ENCODE data around the gene CDC7. TPM values are rescaled to one million over a fixed set of nuclear protein-coding genes. Genes with fewer than 3 reads are reported as not detected.

Gene CDC7
- total RNA-seq, 2 donors from 2014 or later: 38.2 to 38.9 TPM

DNA sequence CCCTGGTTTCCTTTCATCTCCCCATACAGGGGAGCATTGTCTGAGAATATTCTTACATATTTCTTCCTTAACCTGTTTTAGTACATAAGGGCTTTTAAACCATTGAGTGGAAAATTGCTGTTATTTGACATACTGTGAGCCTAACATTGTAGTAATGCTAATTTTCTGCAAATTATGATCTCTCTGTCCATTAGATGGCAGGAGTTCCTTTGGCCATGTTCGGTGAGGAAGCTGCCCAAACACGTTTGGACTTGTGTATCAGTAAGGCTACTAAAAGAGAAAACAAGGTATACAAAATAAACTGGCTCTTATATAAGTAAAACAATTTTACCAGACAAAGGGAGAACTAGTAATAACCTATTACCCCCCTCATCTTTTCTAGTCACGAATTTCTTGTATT lies 29.2 kb downstream of the CDC7 start:
- peak overlapping the region in 1 of 2 donors; percentile 61 for H3K27ac Mint-ChIP-seq
- DNase-seq (ENCODE audit: low spot score in 2 of 2): no peak
- peak in 1 of 2 donors; percentile 29 for ATAC-seq
- no peaks in the 10 kb centered on the region for H3K36me3 Mint-ChIP-seq
- H3K9me3 Mint-ChIP-seq: no peaks in the 10 kb centered on the region

DNA sequence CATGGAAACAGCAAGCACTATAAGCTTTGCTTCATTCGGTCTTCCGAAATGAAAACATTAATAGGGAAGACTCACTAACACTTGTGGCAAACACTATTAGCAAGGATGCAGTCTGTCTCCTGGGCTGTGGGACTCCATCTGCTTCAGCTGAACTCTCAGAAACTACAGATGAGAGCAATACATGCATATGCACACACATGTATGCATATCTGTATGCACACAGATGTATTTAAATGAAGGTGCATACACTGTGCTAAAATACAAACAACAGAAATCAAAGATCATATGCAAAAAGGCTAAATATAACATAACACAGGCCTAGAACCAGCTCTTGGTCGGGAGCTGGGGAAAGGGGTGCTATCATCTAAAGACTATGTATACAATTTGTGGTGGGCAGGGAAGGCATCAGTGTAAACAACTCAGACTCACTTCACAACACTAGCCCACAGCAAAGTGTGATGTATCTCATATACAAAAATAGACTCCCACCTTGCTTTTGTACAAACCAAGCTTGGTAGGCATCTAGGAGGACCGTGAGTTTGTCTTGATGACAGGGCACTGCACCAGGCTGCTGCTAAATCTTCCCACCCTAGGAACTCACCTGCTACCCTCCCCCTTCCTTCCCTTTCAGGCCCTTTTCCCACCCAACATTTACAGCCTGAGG lies 32.8 kb downstream of the CDC7 start:
- DNase-seq (ENCODE audit: low spot score in 2 of 2) (no peak), ATAC-seq (no peak)
- Mint-ChIP-seq H3K36me3 (no peaks in the 10 kb centered on the region), H3K9me3 (no peaks in the 10 kb centered on the region), H3K27ac (no peak overlapping the region)

- DNase-seq (ENCODE audit: low spot score in 2 of 2) (no peak), ATAC-seq (no peak)
- Mint-ChIP-seq H3K9me3 (no peaks in the 10 kb centered on the region), H3K27ac (no peak overlapping the region), H3K36me3 (no peaks in the 10 kb centered on the region)
Measured at GRCh38 chr1:91535441-91535840, 34.8 kb downstream of the CDC7 start.

DNA sequence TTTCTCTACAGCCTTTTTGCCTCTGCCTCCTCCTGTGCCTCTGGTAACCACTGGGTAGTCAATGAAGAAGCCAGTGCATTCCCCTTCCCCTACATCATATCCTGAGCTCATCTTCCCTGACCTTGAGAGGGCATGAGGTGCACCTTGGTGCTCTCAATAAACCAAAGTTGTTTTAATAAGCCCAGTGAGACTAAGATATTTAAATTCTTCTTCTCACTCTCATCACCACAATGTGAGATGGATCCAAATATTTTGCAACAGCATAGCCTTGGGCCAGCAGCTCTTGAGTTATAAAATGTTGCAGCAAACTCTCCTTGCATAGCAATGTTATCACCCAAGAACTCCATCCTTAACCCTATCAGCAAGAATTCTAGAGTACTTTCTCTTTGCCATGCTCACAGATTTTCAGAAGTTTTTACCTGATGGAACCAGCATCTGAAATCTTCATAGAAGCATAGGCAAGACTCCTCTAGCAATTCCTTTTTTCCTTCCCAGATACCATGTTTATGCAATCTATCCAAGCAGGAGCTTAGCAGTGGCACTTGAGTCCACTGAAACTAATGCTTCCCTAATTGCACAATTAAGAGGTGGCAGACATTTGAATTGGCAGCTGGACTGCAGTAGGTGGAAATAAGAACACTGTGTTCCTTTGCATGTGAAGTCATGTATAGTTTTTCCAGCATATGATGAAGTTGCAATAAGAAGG lies 36.8 kb downstream of the CDC7 start:
- Mint-ChIP-seq H3K27ac (no peak overlapping the region), H3K36me3 (peaks cover 0 to 5% of the 10 kb centered on the region in 2 donors), H3K9me3 (peaks cover 0 to 4% of the 10 kb centered on the region in 2 donors)
- ATAC-seq (no peak), DNase-seq (ENCODE audit: low spot score in 2 of 2) (no peak)

DNA sequence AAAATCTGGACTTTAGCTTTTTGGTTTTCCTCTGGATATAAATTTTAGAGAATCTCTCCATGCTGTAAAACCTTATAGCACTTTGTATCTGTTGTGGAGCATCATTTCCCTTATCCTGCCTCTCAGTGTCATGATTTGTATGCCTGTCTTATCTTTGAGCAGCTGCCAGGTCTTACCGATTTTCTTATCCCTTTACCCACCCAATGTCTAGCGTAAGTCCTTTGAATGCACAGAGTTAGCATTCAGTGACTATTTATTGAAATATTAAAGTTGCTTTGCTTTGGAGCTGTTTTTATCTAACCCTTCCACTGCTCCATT lies 37.3 kb downstream of the CDC7 start:
- DNase-seq (ENCODE audit: low spot score in 2 of 2): no peak
- H3K27ac Mint-ChIP-seq: no peak overlapping the region
- ATAC-seq: no peak
- peaks cover 0 to 4% of the 10 kb centered on the region in 2 donors for H3K9me3 Mint-ChIP-seq
- peaks cover 0 to 5% of the 10 kb centered on the region in 2 donors for H3K36me3 Mint-ChIP-seq

DNA sequence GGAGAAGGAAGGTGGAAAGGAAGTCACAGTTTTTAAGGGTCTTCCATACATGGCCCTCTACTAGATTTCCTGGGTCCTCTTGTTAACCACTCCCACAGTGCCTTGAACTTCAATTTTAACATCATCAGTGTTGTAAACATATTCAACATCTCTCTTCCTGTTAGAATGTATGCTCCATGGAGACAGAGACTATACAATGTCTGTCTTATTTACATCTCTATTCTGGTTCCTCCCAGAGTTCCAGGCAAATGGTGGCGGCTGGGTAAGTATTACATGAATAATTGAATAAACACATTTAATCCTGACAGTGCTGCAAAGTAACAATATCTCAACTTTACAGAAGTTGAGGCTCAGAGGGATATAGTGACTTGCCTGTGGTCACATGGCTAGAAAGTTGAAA lies 40.3 kb downstream of the CDC7 start:
- Mint-ChIP-seq H3K27ac (no peak overlapping the region), H3K36me3 (peaks cover 0 to 5% of the 10 kb centered on the region in 2 donors)

GRCh38 chr1:91541918-91542533 lies 41.4 kb downstream of the CDC7 start:
- ATAC-seq (no peak), DNase-seq (ENCODE audit: low spot score in 2 of 2) (no peak)
- Mint-ChIP-seq H3K27ac (no peak overlapping the region), H3K9me3 (peaks cover 0 to 4% of the 10 kb centered on the region in 2 donors), H3K36me3 (peaks cover 0 to 5% of the 10 kb centered on the region in 2 donors)

More for the DNA sequence above, 40.3 kb downstream of the CDC7 start:
- no peak for DNase-seq (ENCODE audit: low spot score in 2 of 2)
- H3K9me3 Mint-ChIP-seq: peaks cover 0 to 4% of the 10 kb centered on the region in 2 donors
- ATAC-seq: no peak

- peaks cover 4% of the 10 kb centered on the region in 2 donors for H3K9me3 Mint-ChIP-seq
- no peak for DNase-seq (ENCODE audit: low spot score in 2 of 2)
- H3K27ac Mint-ChIP-seq: no peak overlapping the region
- ATAC-seq: peak in 1 of 2 donors; percentile 10
- peaks cover 4 to 5% of the 10 kb centered on the region in 2 donors for H3K36me3 Mint-ChIP-seq
Measured at GRCh38 chr1:91545506-91546300, 45.1 kb downstream of the CDC7 start.

GRCh38 chr1:91546301-91546581 lies 45.6 kb downstream of the CDC7 start:
- ATAC-seq: no peak
- Mint-ChIP-seq H3K36me3 (peaks cover 2 to 10% of the 10 kb centered on the region in 2 donors), H3K9me3 (peaks cover 2 to 5% of the 10 kb centered on the region in 2 donors), H3K27ac (no peak overlapping the region)
- no peak for DNase-seq (ENCODE audit: low spot score in 2 of 2)

DNA sequence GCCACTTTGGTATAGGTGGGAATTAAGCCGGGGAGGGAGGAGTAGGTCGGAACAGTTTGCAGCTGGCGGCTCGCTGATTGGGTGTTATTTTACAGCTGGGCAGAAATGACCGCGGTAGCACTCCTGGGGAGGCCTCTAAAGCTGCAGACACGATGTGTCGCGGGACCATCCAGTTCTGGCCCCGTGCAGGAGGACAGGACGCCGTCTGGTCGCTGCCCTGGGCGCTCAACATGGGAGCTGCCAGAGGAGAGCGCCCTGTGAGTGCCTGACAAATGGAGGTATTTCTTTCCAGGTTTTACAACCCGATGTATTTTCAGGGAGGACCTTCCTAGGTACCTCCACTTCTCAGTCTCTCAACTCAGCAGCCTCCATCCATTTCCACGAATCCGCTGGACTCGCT lies 46.2 kb downstream of the CDC7 start:
- peak overlapping the region; percentile 25 to 42 for H3K27ac Mint-ChIP-seq
- ATAC-seq: no peak
- H3K36me3 Mint-ChIP-seq: peaks cover 0 to 10% of the 10 kb centered on the region in 2 donors
- peaks cover 0 to 5% of the 10 kb centered on the region in 2 donors for H3K9me3 Mint-ChIP-seq
- DNase-seq (ENCODE audit: low spot score in 2 of 2): no peak

- ATAC-seq (peak; percentile 57 to 67), DNase-seq (ENCODE audit: low spot score in 2 of 2) (no peak)
- Mint-ChIP-seq H3K36me3 (peaks cover 0 to 15% of the 10 kb centered on the region in 2 donors), H3K27ac (peak overlapping the region in 1 of 2 donors; percentile 58), H3K9me3 (peaks cover 0 to 5% of the 10 kb centered on the region in 2 donors)
Measured at GRCh38 chr1:91548376-91549040, 47.9 kb downstream of the CDC7 start.

DNA sequence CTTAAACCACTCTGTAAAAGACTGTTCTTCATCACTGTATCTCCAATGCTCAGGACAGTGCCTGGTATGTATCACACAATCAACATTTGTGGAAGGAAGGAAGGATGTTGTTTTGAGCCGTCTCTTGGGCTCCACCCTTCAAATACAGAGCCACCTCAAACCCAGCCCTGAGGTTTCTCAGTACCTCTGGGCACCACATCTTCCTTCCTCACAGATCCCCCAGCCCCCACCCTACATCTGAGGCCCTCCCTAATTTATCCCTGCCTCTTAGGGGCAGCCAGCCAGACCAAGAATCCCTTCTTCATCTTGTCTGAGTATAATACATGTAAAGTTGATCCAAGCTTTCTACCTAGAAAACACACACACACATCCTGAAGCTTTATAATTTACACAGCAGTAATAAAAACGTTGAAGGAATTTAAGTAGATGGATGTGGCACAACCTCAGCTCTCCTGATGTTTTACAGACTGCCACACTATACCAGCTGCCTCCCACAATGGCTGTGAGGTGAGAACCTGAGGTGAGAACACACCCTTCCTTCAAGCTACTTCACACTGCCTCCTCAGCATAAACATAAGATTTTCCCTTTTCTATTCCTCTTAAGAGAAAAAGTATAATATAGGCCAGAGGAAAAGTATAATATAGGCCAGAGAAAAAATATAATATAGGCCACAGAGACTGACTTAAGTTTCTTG lies 48.5 kb downstream of the CDC7 start:
- ATAC-seq (peak; percentile 64 to 78), DNase-seq (ENCODE audit: low spot score in 2 of 2) (no peak)
- peaks cover 0 to 5% of the 10 kb centered on the region in 2 donors for H3K9me3 Mint-ChIP-seq
- H3K36me3 Mint-ChIP-seq: peaks cover 0 to 17% of the 10 kb centered on the region in 2 donors
- peak overlapping the region; percentile 58 to 65 for H3K27ac Mint-ChIP-seq

DNA sequence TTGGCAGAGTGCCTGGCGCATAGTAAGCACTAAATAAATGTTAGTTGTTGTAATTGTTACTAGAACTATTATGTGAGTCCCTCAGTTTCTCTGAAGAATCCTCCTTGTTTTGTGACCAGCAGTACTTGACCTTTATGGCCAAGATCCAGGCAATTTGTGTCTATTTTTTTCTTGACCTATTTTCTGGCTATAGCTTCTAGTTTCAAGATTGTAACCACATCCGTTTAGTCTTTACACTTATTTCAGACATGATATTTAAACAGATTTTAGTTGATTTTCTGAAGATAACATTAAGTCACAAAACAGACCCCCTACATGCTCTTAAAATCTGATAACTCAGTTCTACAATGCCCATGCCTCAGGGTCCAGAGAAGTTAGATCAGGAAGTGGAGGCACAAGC lies 50.3 kb downstream of the CDC7 start:
- Mint-ChIP-seq H3K27ac (no peak overlapping the region), H3K36me3 (peaks cover 0 to 17% of the 10 kb centered on the region in 2 donors), H3K9me3 (peaks cover 0 to 5% of the 10 kb centered on the region in 2 donors)
- no peak for DNase-seq (ENCODE audit: low spot score in 2 of 2)
- no peak for ATAC-seq

- DNase-seq (ENCODE audit: low spot score in 2 of 2): no peak
- Mint-ChIP-seq H3K27ac (no peak overlapping the region), H3K9me3 (peaks cover 0 to 5% of the 10 kb centered on the region in 2 donors), H3K36me3 (peaks cover 0 to 17% of the 10 kb centered on the region in 2 donors)
- no peak for ATAC-seq
Measured at GRCh38 chr1:91552091-91552490, 51.4 kb downstream of the CDC7 start.

GRCh38 chr1:91552596-91552995 lies 51.9 kb downstream of the CDC7 start:
- H3K9me3 Mint-ChIP-seq: peaks cover 0 to 5% of the 10 kb centered on the region in 2 donors
- ATAC-seq (no peak), DNase-seq (ENCODE audit: low spot score in 2 of 2) (no peak)
- H3K36me3 Mint-ChIP-seq: peaks cover 0 to 17% of the 10 kb centered on the region in 2 donors
- no peak overlapping the region for H3K27ac Mint-ChIP-seq

- DNase-seq (ENCODE audit: low spot score in 2 of 2) (no peak), ATAC-seq (no peak)
- Mint-ChIP-seq H3K27ac (no peak overlapping the region), H3K9me3 (peaks cover 0 to 5% of the 10 kb centered on the region in 2 donors), H3K36me3 (peaks cover 0 to 17% of the 10 kb centered on the region in 2 donors)
Measured at GRCh38 chr1:91553177-91553591, 52.5 kb downstream of the CDC7 start.

All from activated naive CD4-positive, alpha-beta T cell treated with anti-CD3 and anti-CD28 coated beads, Interleukin-2, amount 50 U/mL, for 72 hours (primary cell).